K562 (cell line): ENCODE results near the gene AGPAT3.

Source experiments
- ZBTB17 ChIP-seq: fragments of 450-650 bp; formaldehyde crosslinking; IDR thresholded peaks from 2 replicates; pipeline ENCODE4 v1.4.0; 2020; ENCODE audit warnings: mild to moderate bottlenecking
- ZKSCAN1 ChIP-seq: fragments of 150-350 bp; IDR thresholded peaks from 2 replicates; pipeline ENCODE4 v1.6.1; 2016; ENCODE audit warnings: low read depth, low read length
- TF ChIP-seq, protein P1 (sequence below): fragments of 450-650 bp; formaldehyde crosslinking; IDR thresholded peaks from 2 replicates; pipeline ENCODE4 v1.4.0; 2020; ENCODE audit warnings: mild to moderate bottlenecking, mixed read lengths

- TF ChIP-seq ZBTB17 (no peak), ZKSCAN1 (no peak)
- TF ChIP-seq, protein P1, sequence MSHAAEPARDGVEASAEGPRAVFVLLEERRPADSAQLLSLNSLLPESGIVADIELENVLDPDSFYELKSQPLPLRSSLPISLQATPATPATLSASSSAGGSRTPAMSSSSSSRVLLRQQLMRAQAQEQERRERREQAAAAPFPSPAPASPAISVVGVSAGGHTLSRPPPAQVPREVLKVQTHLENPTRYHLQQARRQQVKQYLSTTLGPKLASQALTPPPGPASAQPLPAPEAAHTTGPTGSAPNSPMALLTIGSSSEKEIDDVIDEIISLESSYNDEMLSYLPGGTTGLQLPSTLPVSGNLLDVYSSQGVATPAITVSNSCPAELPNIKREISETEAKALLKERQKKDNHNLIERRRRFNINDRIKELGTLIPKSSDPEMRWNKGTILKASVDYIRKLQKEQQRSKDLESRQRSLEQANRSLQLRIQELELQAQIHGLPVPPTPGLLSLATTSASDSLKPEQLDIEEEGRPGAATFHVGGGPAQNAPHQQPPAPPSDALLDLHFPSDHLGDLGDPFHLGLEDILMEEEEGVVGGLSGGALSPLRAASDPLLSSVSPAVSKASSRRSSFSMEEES (CRISPR knock-in tag) = no peak
These were observed 70.7 kb downstream of the AGPAT3 start for GRCh38 chr21:43935711-43936110.
